Activated CD4-positive, alpha-beta T cell treated with anti-CD3 and anti-CD28 coated beads, Interleukin-2, amount 10 ng/mL, durations not matched to agents 24 days and 14 days (primary cell): Measurements from ENCODE around the gene ST3GAL2. TPM values are rescaled to one million over a fixed set of nuclear protein-coding genes. Genes with fewer than 3 reads are reported as not detected.

Experiments used
- DNase-seq: peaks from one replicate; pipeline ENCODE4 v3.0.0; 2022
- H3K27ac Mint-ChIP-seq: one replicate; pipeline ENCODE4 v1.8.0; 2022; ENCODE audit warnings: mild to moderate bottlenecking, mixed read lengths
- H3K27me3 Mint-ChIP-seq: one replicate; pipeline ENCODE4 v1.8.0; 2022; ENCODE audit warnings: mixed read lengths
- H3K36me3 Mint-ChIP-seq: one replicate; pipeline ENCODE4 v1.8.0; 2022; ENCODE audit warnings: low read depth, mild to moderate bottlenecking, mixed read lengths
- H3K4me1 Mint-ChIP-seq: one replicate; pipeline ENCODE4 v1.8.0; 2021; ENCODE audit warnings: mixed read lengths
- H3K4me3 Mint-ChIP-seq: one replicate; pipeline ENCODE4 v1.8.0; 2022; ENCODE audit warnings: mild to moderate bottlenecking, moderate library complexity, mixed read lengths
- H3K9me3 Mint-ChIP-seq: one replicate; pipeline ENCODE4 v1.8.0; 2021; ENCODE audit warnings: mixed read lengths
- intact Hi-C: fragments of 100-400 bp; cut with micrococcal nuclease; formaldehyde crosslinking; loops from one replicate; pipeline ENCODE4 v1.15.1; 2023
- total RNA-seq: library from RNA; stranded (reverse); gene quantifications from 2 replicates; pipeline ENCODE4 v1.2.3, GENCODE V29; 2022

The ST3GAL2 gene
- total RNA-seq, 1 donor from 2014 or later = 27.9 TPM

- no peaks in the 10 kb centered on the region for H3K27me3 Mint-ChIP-seq
- intact Hi-C loops = no loop called here
- no peaks in the 10 kb centered on the region for H3K9me3 Mint-ChIP-seq
- peaks cover 16% of the 10 kb centered on the region for H3K4me1 Mint-ChIP-seq
- H3K36me3 Mint-ChIP-seq = peaks cover 11% of the 10 kb centered on the region
- no peak overlapping the region for H3K4me3 Mint-ChIP-seq
- DNase-seq = no peak
- H3K27ac Mint-ChIP-seq = peak overlapping the region; percentile 63
Observed at GRCh38 chr16:70473446-70474319, 34.8 kb upstream of the ST3GAL2 start.

GRCh38 chr16:70472786-70473433 lies 34.0 kb upstream of the ST3GAL2 start:
- intact Hi-C loops = no loop called here

GRCh38 chr16:70470927-70471341 lies 32.0 kb upstream of the ST3GAL2 start:
- Mint-ChIP-seq H3K27ac (no peak overlapping the region), H3K36me3 (peaks cover 3% of the 10 kb centered on the region)
- intact Hi-C loops = no loop called here

More at GRCh38 chr16:70472786-70473433, 34.0 kb upstream of the ST3GAL2 start:
- Mint-ChIP-seq H3K4me1 (peaks cover 14% of the 10 kb centered on the region), H3K9me3 (no peaks in the 10 kb centered on the region), H3K27me3 (no peaks in the 10 kb centered on the region), H3K27ac (no peak overlapping the region), H3K4me3 (no peak overlapping the region), H3K36me3 (peaks cover 10% of the 10 kb centered on the region)
- no peak for DNase-seq

GRCh38 chr16:70470141-70470926 lies 31.4 kb upstream of the ST3GAL2 start:
- no peak for DNase-seq
- H3K4me1 Mint-ChIP-seq = no peaks in the 10 kb centered on the region
- intact Hi-C loops = no loop called here
- H3K27me3 Mint-ChIP-seq = no peaks in the 10 kb centered on the region
- no peak overlapping the region for H3K27ac Mint-ChIP-seq
- H3K36me3 Mint-ChIP-seq = peaks cover 3% of the 10 kb centered on the region
- no peaks in the 10 kb centered on the region for H3K9me3 Mint-ChIP-seq
- H3K4me3 Mint-ChIP-seq = no peak overlapping the region

More at GRCh38 chr16:70470927-70471341, 32.0 kb upstream of the ST3GAL2 start:
- DNase-seq = no peak
- Mint-ChIP-seq H3K4me1 (peaks cover 2% of the 10 kb centered on the region), H3K27me3 (no peaks in the 10 kb centered on the region), H3K4me3 (no peak overlapping the region), H3K9me3 (no peaks in the 10 kb centered on the region)

- peaks cover 5% of the 10 kb centered on the region for H3K36me3 Mint-ChIP-seq
- intact Hi-C loops = no loop called here
- H3K4me1 Mint-ChIP-seq = no peaks in the 10 kb centered on the region
- DNase-seq = no peak
- no peak overlapping the region for H3K4me3 Mint-ChIP-seq
- H3K27ac Mint-ChIP-seq = peak overlapping the region; percentile 72
- H3K9me3 Mint-ChIP-seq = no peaks in the 10 kb centered on the region
- no peaks in the 10 kb centered on the region for H3K27me3 Mint-ChIP-seq
Observed at GRCh38 chr16:70468776-70469525, 30.1 kb upstream of the ST3GAL2 start.

GRCh38 chr16:70467608-70468007 lies 28.7 kb upstream of the ST3GAL2 start:
- Mint-ChIP-seq H3K27me3 (no peaks in the 10 kb centered on the region), H3K9me3 (no peaks in the 10 kb centered on the region), H3K4me1 (no peaks in the 10 kb centered on the region), H3K36me3 (peaks cover 4% of the 10 kb centered on the region), H3K27ac (no peak overlapping the region), H3K4me3 (no peak overlapping the region)
- no peak for DNase-seq
- intact Hi-C loops = no loop called here

- H3K27me3 Mint-ChIP-seq = no peaks in the 10 kb centered on the region
- no peak overlapping the region for H3K4me3 Mint-ChIP-seq
- H3K27ac Mint-ChIP-seq = no peak overlapping the region
- intact Hi-C loops = no loop called here
- H3K36me3 Mint-ChIP-seq = peaks cover 4% of the 10 kb centered on the region
- no peaks in the 10 kb centered on the region for H3K9me3 Mint-ChIP-seq
- no peak for DNase-seq
- H3K4me1 Mint-ChIP-seq = no peaks in the 10 kb centered on the region
Observed at GRCh38 chr16:70467113-70467512, 28.2 kb upstream of the ST3GAL2 start.

- no peak for DNase-seq
- no peak overlapping the region for H3K4me3 Mint-ChIP-seq
- no peaks in the 10 kb centered on the region for H3K9me3 Mint-ChIP-seq
- peaks cover 4% of the 10 kb centered on the region for H3K36me3 Mint-ChIP-seq
- no peak overlapping the region for H3K27ac Mint-ChIP-seq
- H3K27me3 Mint-ChIP-seq = no peaks in the 10 kb centered on the region
- intact Hi-C loops = no loop called here
- H3K4me1 Mint-ChIP-seq = no peaks in the 10 kb centered on the region
Observed at GRCh38 chr16:70466805-70467076, 27.8 kb upstream of the ST3GAL2 start.

GRCh38 chr16:70465999-70466804 lies 27.3 kb upstream of the ST3GAL2 start:
- Mint-ChIP-seq H3K27me3 (no peaks in the 10 kb centered on the region), H3K9me3 (no peaks in the 10 kb centered on the region), H3K36me3 (peaks cover 4% of the 10 kb centered on the region), H3K27ac (no peak overlapping the region), H3K4me1 (no peaks in the 10 kb centered on the region), H3K4me3 (no peak overlapping the region)
- DNase-seq = no peak
- intact Hi-C loops = no loop called here

- H3K4me3 Mint-ChIP-seq = no peak overlapping the region
- H3K4me1 Mint-ChIP-seq = peaks cover 2% of the 10 kb centered on the region
- intact Hi-C loops = no loop called here
- no peak for DNase-seq
- no peak overlapping the region for H3K27ac Mint-ChIP-seq
- H3K9me3 Mint-ChIP-seq = no peaks in the 10 kb centered on the region
- H3K27me3 Mint-ChIP-seq = no peaks in the 10 kb centered on the region
- H3K36me3 Mint-ChIP-seq = peaks cover 2% of the 10 kb centered on the region
Observed at GRCh38 chr16:70463235-70463634, 24.3 kb upstream of the ST3GAL2 start.

GRCh38 chr16:70460737-70461261 lies 21.9 kb upstream of the ST3GAL2 start:
- Mint-ChIP-seq H3K4me1 (peaks cover 5% of the 10 kb centered on the region), H3K9me3 (no peaks in the 10 kb centered on the region), H3K4me3 (no peak overlapping the region), H3K27me3 (no peaks in the 10 kb centered on the region), H3K27ac (no peak overlapping the region), H3K36me3 (peaks cover 2% of the 10 kb centered on the region)
- no peak for DNase-seq
- intact Hi-C loops = no loop called here

- no peak for DNase-seq
- Mint-ChIP-seq H3K4me1 (peaks cover 16% of the 10 kb centered on the region), H3K27me3 (no peaks in the 10 kb centered on the region), H3K9me3 (no peaks in the 10 kb centered on the region), H3K36me3 (no peaks in the 10 kb centered on the region), H3K4me3 (no peak overlapping the region), H3K27ac (no peak overlapping the region)
- intact Hi-C loops = no loop called here
Observed at GRCh38 chr16:70457446-70458166, 18.7 kb upstream of the ST3GAL2 start.
